Forelimb muscle (tissue), 1 donor: ENCODE results near the gene KCNJ4. TPM values are rescaled to one million over a fixed set of nuclear protein-coding genes. Genes with fewer than 3 reads are reported as not detected.

Experiments
- DNase-seq: peaks from one replicate; pipeline ENCODE4 v3.0.0-alpha.2; 2013; ENCODE audit warnings: low read depth
- polyA plus RNA-seq: library from polyadenylated mRNA; unstranded; fragments of 120-200 nt; gene quantifications from one replicate; pipeline ENCODE4 v1.2.1, GENCODE V29; 2013; ENCODE audit not compliant: insufficient read length

KCNJ4 gene
- polyA plus RNA-seq: 0.24 TPM

DNA sequence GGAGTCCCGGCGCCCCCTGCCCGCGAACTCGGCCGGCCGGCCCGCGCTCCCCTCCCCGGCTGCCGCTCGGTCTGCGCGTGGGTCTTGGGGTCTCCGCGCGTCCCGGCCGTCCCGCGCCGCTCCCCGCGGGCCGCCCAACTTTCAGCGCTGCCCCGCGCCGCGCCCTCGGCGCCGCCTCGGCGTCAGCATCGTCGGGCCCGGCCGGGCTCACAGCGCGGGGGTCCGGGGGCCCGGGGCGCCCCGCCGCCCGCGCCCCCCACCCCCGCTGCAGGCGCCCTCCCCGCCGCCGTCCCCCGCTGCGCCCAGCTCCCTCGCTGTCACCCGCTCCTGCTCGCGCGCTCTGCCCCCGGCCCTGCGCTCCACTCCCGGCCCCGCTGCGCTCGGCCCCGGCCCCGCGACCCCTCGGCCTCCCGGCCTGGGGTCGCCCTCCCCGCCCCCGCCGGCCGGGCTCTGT lies at the start of gene KCNJ4:
Gene KCNJ4, minus strand, starts transcription at position 124 of the 454 bp plus-strand sequence. CDS start 27,067 bp downstream, outside the sequence.
- DNase-seq: no peak

DNA sequence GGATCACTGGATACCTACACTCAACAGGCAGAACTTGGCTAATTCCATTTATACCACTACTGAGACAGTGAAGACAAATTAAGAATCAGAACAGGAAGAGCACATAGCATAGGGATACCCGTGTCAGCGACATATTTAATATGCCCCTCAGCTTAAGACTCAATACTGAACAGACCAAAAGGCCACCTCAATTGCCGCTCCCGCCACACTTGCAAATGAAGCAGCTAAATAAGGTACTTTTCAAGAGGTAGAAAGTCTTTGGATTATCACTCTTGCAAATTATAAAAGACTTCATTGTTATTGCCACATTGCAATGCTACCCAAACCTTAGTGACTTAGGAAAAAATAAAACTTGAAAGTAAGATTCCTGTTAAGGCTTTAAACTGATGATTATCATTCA lies 48.0 kb upstream of the KCNJ4 start:
- DNase-seq: no peak

DNA sequence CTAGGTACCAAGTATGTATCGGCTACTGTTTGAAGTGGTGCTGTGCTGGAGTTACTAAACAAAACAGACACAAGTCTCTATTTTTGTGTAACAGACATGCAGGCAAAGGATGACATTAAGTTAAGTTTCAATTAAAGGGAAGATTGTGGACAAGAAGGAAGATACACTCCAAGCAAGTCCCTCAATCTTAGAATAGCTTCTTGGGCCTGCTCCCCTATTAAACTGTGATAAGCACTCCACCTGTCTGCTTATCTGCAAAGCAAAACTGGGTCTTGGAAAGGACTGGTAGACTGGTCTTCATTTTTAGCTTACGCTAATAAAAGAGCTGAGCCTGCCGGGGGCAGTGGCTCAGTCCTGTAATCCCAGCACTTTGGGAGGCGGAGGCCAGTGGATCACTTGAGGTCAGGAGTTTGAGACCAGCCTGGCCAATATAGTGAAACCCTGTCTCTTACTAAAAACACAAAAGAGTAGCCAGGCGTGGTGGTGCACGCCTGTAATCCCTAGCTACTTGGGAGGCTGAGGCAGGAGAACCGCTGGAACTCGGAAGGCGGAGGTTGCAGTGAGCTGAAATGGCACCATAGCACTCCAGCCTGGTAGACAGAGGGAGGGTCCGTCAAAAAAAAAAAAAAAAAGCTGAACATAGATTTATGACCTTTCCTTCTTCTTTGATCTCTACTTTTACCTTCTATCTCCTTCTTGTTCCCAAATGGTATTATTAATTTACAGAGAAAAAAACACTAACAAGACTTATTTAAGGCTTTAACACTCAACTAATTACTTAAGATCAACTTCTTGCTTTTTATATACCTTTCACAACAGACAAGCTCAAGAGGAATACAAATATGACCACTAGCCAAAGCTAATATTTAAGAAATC lies 47.0 kb upstream of the KCNJ4 start:
- no peak for DNase-seq

DNA sequence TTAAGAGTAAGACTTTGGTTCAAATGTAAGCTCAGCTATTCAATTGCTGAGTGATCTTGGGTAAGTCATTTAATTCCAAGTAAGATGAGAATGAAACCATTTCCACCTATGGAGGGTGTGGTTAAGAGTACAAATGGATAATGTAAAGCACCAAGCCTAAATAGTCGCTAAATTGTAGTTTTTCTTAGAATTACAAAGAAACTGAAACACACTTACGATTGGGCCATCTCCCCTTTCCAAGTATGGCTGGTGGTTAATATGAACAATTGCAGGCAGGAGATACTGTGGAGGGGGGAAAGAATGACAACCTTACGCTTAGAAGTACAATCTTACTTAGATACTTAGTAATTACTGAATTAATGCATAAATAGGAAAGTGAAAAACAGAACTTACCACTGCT lies 42.9 kb upstream of the KCNJ4 start:
- DNase-seq: no peak

DNA sequence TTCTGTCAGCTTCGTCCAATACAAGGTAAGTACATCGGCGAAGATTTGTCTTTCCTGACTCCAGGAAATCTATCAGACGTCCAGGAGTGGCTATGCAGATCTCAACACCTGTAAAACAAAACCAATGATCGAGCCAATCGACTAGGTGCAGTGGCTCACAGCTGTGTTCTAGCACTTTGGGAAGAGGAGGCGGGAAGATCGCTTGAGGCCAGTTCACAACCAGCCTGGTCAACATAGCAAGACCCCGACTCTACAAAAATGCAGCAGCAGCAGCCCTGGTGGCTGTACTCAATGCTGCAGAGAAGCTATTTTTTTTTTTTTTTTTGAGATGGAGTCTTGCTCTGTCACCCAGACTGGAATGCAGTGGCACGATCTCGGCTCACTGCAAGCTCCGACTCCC lies 39.9 kb upstream of the KCNJ4 start:
- no peak for DNase-seq

DNA sequence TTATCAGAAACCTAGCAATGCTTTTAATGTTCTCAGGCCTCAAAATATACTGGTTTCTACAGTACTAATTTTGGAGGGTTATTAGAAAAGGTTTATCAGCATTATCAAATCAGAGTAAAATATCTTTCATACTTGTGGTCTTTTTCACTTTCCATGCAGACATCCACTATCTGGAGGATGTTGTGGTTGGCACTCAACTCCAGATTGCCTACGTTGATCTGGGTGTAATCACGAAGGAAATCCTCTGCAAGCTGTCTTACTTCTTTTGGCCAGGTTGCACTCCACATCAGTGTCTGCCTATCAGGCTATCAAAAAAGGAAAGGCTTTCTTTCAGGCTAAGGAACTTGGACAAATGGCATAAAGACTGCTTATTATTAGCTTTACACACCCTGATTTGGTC lies 39.5 kb upstream of the KCNJ4 start:
- DNase-seq: no peak

DNA sequence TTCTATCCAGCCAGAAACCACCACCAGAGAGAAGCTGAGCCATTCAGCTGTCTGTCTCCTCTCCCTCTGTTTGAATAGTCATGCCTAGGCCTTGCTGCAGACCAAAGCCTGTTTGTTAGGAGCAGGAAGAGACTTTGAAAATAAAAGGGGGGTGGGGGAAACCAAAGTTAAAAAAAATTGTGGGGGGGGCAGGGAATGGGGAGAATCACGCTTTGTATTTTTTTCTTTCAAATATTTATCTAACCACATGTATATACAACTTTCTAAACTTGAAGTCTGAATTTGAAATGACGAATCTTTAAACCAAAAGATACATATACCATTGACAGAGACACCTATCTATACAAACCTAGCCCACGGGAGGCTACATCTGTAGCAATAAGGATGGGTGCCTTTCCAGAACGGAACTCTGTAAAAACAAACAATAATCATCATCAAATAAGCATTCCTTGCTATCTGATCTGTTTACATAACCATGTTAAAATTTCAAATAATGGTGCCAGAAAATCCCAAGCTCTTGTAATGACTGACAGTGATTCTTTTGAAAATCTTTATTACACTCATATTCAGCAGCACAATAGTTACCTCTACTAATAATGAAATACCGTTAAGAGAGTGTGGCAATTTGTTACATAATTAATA lies 36.8 kb upstream of the KCNJ4 start:
- DNase-seq: no peak

DNA sequence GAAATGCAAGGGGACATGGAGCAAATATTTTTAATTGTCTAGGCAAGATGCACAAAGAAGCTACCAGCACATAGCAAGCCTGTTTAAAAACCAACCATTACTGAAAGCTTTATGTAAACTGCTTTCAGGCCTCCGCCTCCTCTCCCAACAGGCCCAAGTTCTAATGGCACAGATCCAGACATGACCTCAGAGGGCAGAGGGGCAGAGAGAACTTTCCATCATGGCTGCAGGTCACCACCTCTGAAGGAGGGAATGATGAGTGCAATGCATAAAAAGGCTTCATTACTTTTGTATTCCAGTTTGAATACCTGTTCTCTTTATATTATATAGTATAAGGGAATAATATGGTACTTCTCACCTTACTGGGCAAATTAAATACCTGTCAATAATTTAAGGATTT lies 35.9 kb upstream of the KCNJ4 start:
- DNase-seq: no peak

DNA sequence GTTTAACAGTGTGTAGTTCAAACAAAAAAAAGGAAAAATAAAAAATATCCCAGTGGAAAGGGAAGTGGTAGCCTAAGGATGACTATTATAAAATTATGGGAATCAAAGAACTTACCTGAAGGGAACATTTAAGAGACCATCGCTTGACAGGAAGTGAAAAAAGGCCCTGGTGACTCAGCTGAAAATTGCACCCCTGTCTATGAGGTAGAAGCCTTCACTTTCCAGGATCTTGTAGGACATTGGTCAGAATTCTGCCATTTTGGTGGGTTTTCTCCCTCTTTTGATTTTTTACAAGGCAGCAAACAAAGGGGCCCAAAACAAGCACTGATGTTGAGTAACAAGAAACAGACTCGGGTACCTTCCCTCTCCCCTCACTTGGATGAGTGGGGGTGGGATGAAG lies 35.5 kb upstream of the KCNJ4 start:
- no peak for DNase-seq

DNA sequence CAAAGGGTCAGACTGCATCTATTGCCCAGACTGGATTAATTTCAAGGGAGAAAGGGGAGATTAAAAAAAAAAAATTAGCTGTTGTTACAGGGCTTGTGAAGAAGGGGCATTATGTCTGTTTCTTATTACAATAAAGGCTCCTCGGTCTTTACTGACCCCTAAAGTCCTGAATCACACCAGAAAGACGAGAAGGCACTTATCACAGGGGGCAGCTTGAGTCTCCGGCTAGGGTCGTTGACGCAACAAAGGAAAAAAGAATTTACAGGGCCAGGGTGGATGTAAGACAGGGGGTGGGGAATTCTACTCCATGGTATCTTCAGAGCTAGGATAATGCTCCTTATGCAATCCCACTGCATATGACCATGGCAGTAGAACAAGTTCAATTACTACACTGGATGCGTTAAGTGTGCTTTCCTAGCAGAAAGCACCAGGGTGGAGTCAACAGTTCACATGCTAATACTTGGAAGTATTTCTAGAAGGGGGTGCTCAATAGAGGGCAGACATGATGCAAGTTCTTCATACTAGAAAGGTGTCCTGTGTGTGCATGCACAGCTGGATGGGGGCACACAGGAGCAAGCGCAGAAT lies 34.7 kb upstream of the KCNJ4 start:
- no peak for DNase-seq

DNA sequence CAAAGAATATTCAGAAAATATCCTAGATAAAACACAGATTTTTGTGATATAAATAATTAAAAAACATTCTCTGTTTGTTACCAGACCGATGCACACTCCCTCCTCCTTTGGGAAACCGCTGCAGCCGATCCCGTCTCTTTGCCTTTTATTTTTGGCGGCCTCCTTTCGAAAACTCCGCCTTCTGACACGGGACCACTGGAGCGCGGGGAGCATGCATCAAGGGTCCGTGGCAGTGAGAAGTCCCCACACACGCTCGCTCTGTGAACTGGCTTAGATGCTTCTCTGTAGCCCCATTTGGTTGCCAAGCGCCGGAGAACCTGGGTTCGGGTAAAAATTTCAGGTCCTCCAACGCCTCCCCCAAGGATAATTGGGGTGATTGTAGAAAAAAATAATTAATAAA lies 34.1 kb upstream of the KCNJ4 start:
- no peak for DNase-seq

DNA sequence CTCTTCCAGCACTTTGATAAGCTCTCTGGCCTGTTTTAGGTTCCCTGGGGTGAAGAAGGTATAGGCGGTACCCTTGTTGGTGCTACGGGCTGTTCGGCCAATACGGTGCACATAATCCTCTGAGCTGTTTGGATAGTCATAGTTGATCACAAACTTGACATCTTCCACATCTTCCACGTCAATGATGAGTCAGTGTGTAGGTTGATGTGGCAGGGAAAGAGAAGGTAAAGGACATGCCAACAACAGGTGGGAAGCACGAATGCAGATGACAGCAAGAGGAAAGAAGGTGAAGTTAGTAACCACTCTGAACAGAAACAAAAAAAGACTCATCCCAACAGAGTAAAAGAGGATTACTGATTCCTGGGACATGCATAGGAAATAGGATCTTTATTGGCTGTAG lies 32.9 kb upstream of the KCNJ4 start:
- no peak for DNase-seq

DNA sequence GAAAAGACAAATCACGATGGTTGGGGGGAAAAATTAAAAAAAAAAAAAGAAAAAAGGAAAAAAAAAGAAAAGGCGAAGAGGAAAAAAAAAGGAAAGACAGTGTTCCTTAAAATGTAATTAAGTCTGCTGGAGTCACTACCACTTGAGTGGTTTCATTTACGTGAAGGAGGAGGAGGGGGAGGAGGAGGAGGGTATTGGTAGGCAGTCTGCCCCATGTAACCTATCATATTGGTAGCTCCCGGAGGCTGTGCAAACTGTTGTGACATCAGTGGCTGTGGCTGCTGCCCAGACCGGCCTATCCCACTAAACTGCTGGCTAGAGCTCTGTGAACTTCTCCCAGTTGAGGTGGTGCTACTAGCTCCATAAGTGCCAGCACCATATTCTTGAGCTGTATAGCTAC lies 30.8 kb upstream of the KCNJ4 start:
- no peak for DNase-seq

DNA sequence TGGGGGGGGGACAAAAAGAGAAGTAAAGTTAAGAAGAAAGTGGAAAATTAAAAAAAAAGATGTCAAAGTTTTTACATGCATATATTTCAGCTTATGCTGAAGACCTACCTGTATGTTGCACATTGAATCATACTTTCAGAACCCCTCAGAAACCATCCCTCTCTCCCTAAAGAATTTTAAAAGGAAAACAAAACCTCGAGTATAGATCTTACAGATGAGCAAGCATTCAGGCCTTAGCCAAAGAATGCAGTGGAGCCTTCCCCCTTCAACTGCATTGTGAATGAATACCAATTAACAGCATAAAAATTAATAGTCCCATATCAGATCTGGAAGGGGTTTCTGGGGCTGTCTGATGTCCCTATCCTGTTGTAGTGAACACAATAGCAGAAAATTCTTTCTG lies 29.2 kb upstream of the KCNJ4 start:
- no peak for DNase-seq

DNA sequence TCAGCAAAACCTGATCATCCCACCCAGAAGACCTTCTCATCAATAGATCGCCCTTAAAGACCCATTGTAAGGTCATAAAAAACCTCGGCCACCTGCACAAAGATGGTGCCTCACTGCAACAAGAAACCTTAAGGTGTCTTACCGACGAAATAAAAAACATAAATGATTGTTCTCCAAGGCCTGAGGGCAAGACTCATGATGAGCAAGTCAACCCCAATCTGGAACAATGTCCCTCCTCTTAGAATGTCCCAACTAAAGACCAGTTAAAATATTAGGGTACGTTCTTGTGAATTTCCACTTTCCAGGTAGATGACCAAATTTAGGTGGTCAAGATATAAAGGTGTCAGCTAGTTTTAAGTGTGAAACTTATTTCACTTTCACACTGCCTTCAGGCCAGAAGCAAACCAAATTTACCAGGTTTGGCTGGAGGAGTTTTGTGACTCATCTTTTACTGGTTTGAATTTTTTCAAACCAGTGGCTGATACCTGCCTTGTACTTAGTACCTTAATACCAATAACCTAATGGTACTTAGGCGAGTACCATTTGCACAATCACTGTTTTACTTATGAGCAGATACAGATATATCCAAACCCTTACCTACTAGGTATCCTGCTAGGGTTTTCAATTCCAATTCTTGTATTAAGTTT lies 27.8 kb upstream of the KCNJ4 start:
- no peak for DNase-seq

DNA sequence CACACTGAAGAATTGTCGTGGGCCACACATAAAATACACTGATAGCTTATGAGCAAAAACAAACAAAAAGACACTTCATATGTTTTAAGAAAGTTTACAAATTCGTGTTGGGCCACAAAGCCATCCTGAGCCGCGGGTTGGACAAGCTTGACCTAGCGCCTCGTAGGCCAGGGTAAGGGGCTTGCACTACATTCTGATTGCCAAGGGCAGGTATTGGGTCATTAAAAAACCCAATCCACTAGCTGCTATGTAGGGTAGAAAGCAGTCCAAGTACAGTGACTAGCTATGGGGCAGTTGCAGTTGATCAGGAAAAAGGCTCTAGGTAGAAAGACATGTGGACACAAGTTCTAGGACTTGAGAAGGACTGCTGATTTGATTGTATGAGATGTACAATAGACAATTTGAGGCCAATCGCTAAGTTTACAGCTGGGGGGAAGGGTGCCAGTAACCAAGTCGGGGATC lies 26.9 kb upstream of the KCNJ4 start:
- no peak for DNase-seq

DNA sequence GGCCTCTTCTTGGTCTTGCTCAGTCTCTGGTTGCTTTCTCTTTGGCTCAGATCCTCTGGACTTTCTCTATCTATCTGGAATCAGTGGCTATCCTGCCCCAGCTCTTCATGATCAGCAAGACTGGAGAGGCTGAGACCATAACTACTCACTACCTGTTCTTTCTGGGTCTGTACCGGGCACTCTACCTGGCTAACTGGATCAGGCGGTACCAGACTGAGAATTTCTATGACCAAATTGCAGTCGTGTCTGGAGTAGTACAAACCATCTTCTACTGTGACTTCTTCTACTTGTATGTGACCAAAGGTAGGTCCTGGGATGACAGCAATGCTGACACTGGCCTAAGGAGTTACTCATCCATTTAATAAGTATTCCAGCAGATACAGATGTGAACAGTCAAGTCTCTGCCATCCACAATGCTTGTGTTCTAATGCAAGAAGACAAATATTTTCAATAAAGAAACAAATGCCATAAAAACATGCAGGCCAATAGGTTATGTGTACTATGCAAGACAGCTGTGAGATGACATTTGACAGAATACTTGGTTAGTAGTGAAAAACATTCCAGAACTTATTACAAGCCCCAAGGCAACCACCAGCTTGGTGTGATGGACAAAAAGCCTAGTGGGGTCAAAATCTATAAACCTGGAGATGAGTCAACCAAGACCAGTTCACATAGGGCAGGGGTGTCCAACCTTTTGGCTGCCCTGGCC lies 26.3 kb upstream of the KCNJ4 start:
- DNase-seq: no peak

DNA sequence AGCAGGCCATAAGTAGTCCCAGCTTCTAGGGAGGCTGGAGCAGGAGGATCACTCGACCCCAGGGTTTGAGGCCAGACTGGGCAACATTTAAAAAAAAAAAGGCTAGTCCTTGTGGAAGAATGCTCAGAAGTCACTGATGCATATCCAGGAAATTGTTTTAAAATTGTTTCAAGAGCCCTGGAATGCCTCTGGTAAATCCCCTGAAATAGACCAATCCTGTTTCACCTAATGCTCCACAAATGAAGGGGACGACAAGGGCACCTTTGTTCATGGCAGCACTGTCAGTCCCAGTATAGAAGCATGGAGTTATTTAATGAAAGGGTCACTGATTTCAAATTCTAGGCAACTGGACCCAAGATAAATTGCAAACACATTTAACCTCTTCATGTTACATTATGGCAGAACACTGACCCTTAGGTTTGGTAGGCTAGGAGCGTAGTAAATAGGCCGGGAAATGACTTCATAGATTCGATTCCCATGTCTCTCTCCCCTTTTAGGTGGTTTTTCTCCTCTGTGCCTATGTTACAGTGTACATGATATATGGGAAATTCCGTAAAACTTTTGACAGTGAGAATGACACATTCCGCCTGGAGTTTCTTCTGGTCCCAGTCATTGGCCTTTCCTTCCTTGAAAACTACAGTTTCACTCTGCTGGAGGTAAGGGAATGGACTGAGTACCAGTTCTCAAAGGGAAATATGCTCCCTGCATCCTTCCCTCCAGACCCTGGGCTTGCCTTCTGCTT lies 24.3 kb upstream of the KCNJ4 start:
- DNase-seq: no peak

DNA sequence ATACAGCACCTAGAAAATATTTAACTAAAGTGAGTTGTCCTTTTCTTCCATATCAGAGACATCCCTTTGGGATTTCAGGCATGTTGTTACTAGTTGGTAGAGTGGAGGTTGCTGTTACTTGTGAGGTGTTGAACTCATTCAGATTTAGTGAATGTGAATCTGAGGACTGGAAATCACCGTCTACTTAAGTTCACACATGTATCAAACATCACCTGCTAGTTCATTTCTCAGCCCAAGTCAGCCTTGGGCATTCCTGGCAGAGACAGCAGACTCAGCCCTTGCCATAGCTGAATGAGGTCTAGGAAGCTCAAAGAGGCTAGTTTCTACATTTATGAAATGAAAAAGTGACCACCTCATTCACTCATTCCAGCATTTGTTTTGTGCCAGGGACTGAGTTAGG lies 22.6 kb upstream of the KCNJ4 start:
- no peak for DNase-seq

DNA sequence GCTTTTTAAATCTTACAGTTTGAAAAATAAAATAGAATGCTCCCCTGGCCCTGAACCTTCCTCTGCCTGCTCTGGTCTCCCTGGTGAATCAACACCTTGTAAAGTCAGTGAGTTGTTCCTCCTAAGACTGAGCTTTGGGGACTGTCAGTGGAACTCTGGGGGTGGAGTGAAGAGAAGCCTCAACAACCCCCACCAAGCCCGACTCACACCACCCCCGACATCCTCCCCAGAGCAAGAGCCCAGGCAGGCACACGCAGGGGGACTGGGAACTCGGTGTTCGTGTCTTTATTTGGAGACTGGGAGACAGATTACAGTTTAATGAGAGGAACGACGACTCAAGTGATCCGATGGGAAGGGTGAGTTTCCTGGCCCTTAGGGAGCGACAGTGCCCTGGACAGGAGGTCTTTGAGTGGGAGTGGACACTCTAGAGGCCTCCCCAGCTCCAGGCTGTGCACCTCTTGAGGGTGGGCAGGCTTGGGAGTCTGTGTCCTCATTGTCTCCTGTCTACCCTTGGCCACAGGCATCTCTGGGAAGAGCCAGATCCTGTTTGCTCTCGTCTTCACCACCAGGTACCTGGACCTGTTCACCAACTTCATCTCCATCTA lies 19.1 kb upstream of the KCNJ4 start:
- no peak for DNase-seq
